PC-3 (cell line): Measurements from ENCODE around the gene NEK11. TPM values are rescaled to one million over a fixed set of nuclear protein-coding genes. Genes with fewer than 3 reads are reported as not detected.
A peak's percentile ranks its signal among the peaks of the same experiment; 100 is the strongest.

Source experiments
- ATAC-seq: fragments of 200-7000 bp; cut with Tn5 transposase; 2 replicates; pipeline ENCODE4 v1.9.1; 2020; ENCODE audit warnings: mild to moderate bottlenecking, moderate library complexity
- BruUV-seq: library from RNA; stranded (reverse); fragments of 400-500 nt; replicated peaks from 2 replicates; lab custom pipeline; 2021; lab: Mats Ljungman, UMichigan
- CTCF ChIA-PET: fragments of 300-600 bp; sonication (Branson Sonifier 250); formaldehyde crosslinking; loops from one replicate; lab custom pipeline; 2022; ENCODE audit warnings: antibody characterized with exemption; lab: Charles Lee
- POLR2A ChIA-PET: fragments of 300-600 bp; sonication (Branson Sonifier 250); formaldehyde crosslinking; loops from one replicate; lab custom pipeline; 2022; ENCODE audit warnings: antibody characterized with exemption; ENCODE audit not compliant: unreplicated experiment; lab: Charles Lee
- DNase-seq: peaks from one replicate; pipeline ENCODE4 v3.0.0-alpha.2; 2015
- H2AFZ ChIP-seq: fragments of 300-600 bp; sonication (generic); 2 replicates; pipeline ENCODE4 v1.6.0; 2016; ENCODE audit warnings: antibody characterized with exemption, low read length
- H3F3A ChIP-seq: fragments of 300-600 bp; sonication (generic); one replicate; pipeline ENCODE4 v1.6.0; 2017; ENCODE audit warnings: antibody characterized with exemption, low read length, control low read depth, mild to moderate bottlenecking; ENCODE audit not compliant: unreplicated experiment
- H3K27ac ChIP-seq: fragments of 300-600 bp; sonication (generic); 2 replicates; pipeline ENCODE4 v1.5.1; 2016; ENCODE audit warnings: mild to moderate bottlenecking, low read length
- H3K27me3 ChIP-seq: fragments of 300-600 bp; sonication (generic); 2 replicates; pipeline ENCODE4 v1.6.1; 2016; ENCODE audit warnings: low read length, mixed read lengths
- H3K36me3 ChIP-seq: fragments of 300-600 bp; sonication (generic); 2 replicates; pipeline ENCODE4 v1.6.1; 2016; ENCODE audit warnings: low read depth, mixed run types, low read length, mixed read lengths
- H3K4me1 ChIP-seq: fragments of 300-600 bp; sonication (generic); 2 replicates; pipeline ENCODE4 v1.5.1; 2016; ENCODE audit warnings: low read length; ENCODE audit not compliant: insufficient read depth
- H3K4me2 ChIP-seq: fragments of 300-600 bp; sonication (generic); 2 replicates; pipeline ENCODE4 v1.6.0; 2016; ENCODE audit warnings: low read length
- H3K4me3 ChIP-seq: fragments of 300-600 bp; sonication (generic); 2 replicates; pipeline ENCODE4 v1.5.1; 2016; ENCODE audit warnings: mild to moderate bottlenecking, low read length, mixed read lengths
- H3K79me2 ChIP-seq: fragments of 300-600 bp; sonication (generic); 2 replicates; pipeline ENCODE4 v1.6.1; 2017; ENCODE audit warnings: low read length, mixed read lengths
- H3K9ac ChIP-seq: fragments of 300-600 bp; sonication (generic); 2 replicates; pipeline ENCODE4 v1.6.0; 2016; ENCODE audit warnings: mild to moderate bottlenecking, low read length
- H3K9me2 ChIP-seq: fragments of 300-600 bp; sonication (generic); replicated peaks from 2 replicates; pipeline ENCODE4 v1.6.1; 2016; ENCODE audit warnings: mixed run types, low read length, mixed read lengths
- H3K9me3 ChIP-seq: fragments of 300-600 bp; sonication (generic); 2 replicates; pipeline ENCODE4 v1.6.1; 2016; ENCODE audit warnings: low read length, mixed read lengths
- H4K20me1 ChIP-seq: fragments of 300-600 bp; sonication (generic); 2 replicates; pipeline ENCODE4 v1.6.1; 2016; ENCODE audit warnings: low read length, mixed read lengths
- CTCF ChIP-seq: fragments of 300-600 bp; sonication (generic); conservative IDR thresholded peaks from 2 replicates; pipeline ENCODE4 v1.5.1; 2017; ENCODE audit warnings: antibody characterized with exemption, low read depth, mild to moderate bottlenecking, low read length
- EZH2 ChIP-seq: fragments of 300-600 bp; sonication (generic); IDR thresholded peaks from one replicate; pipeline ENCODE4 v1.6.1; 2017; ENCODE audit warnings: antibody characterized with exemption, mild to moderate bottlenecking, low read length; ENCODE audit not compliant: unreplicated experiment
- EZH2phosphoT487 ChIP-seq: fragments of 300-600 bp; sonication (generic); IDR thresholded peaks from 2 replicates; pipeline ENCODE4 v1.6.1; 2018; ENCODE audit warnings: mild to moderate bottlenecking, antibody characterized with exemption, low read length, borderline replicate concordance
- intact Hi-C: fragments of 100-400 bp; cut with micrococcal nuclease; formaldehyde crosslinking; loops from 2 replicates; pipeline ENCODE4 v1.9.0; 2023
- total RNA-seq: library from RNA; depleted of rRNA; stranded (reverse); fragments of >200 nt; gene quantifications from 2 replicates; pipeline ENCODE4 v1.2.3, GENCODE V29; 2014

NEK11 gene
- total RNA-seq, 1 experiment from 2014 or later: 3.1 TPM

GRCh38 chr3:131303848-131304247 is 277.2 kb downstream of the NEK11 start:
- DNase-seq: peak; percentile 38
- ChIA-PET POLR2A (no interaction called here), CTCF (no interaction called here)
- Histone ChIP-seq H3K79me2 (no peaks in the 10 kb centered on the region), H3K4me3 (no peak overlapping the region), H3K9me3 (no peaks in the 10 kb centered on the region), H3K36me3 (no peaks in the 10 kb centered on the region), H3F3A (no peaks in the 10 kb centered on the region), H4K20me1 (no peaks in the 10 kb centered on the region), H3K4me2 (no peak overlapping the region), H3K27ac (no peak overlapping the region), H3K4me1 (no peaks in the 10 kb centered on the region; the same call in 1 of the 2 replicates), H3K9me2 (no peaks in the 10 kb centered on the region), H2AFZ (no peak overlapping the region), H3K27me3 (no peaks in the 10 kb centered on the region), H3K9ac (no peak overlapping the region)
- TF ChIP-seq EZH2phosphoT487 (no peak), CTCF (no peak)
- intact Hi-C loops: no loop called here
- peak; percentile 59 for ATAC-seq
- BruUV-seq: no TSS peak

GRCh38 chr3:131304890-131305289 is 278.2 kb downstream of the NEK11 start:
- no peak overlapping the region for H2AFZ ChIP-seq
- DNase-seq: no peak
- H3K27me3 ChIP-seq: no peaks in the 10 kb centered on the region
- H3K4me3 ChIP-seq: no peak overlapping the region
- no peaks in the 10 kb centered on the region for H3K36me3 ChIP-seq
- H3K4me1 ChIP-seq: no peaks in the 10 kb centered on the region; the same call in 1 of the 2 replicates
- H3F3A ChIP-seq: no peaks in the 10 kb centered on the region
- no peaks in the 10 kb centered on the region for H3K79me2 ChIP-seq
- H3K9me2 ChIP-seq: no peaks in the 10 kb centered on the region
- H4K20me1 ChIP-seq: no peaks in the 10 kb centered on the region
- H3K27ac ChIP-seq: no peak overlapping the region
- no peak for TF ChIP-seq EZH2
- no peak for TF ChIP-seq EZH2phosphoT487
- TF ChIP-seq CTCF: no peak
- H3K9me3 ChIP-seq: no peaks in the 10 kb centered on the region
- BruUV-seq: no TSS peak
- ChIA-PET CTCF (no interaction called here), POLR2A (no interaction called here)
- intact Hi-C loops: no loop called here
- H3K9ac ChIP-seq: no peak overlapping the region
- ATAC-seq: no peak
- no peak overlapping the region for H3K4me2 ChIP-seq

GRCh38 chr3:131306242-131306641 is 279.6 kb downstream of the NEK11 start:
- Histone ChIP-seq H3F3A (no peaks in the 10 kb centered on the region), H3K36me3 (no peaks in the 10 kb centered on the region), H3K9me2 (no peaks in the 10 kb centered on the region), H3K27ac (no peak overlapping the region), H3K4me1 (no peaks in the 10 kb centered on the region; the same call in 1 of the 2 replicates), H3K4me3 (no peak overlapping the region), H3K79me2 (no peaks in the 10 kb centered on the region), H3K9ac (no peak overlapping the region), H3K4me2 (no peak overlapping the region), H3K9me3 (no peaks in the 10 kb centered on the region), H2AFZ (no peak overlapping the region), H3K27me3 (no peaks in the 10 kb centered on the region), H4K20me1 (no peaks in the 10 kb centered on the region)
- ATAC-seq: no peak
- CTCF ChIA-PET: no interaction called here
- TF ChIP-seq EZH2 (no peak), CTCF (no peak), EZH2phosphoT487 (no peak)
- intact Hi-C loops: no loop called here
- POLR2A ChIA-PET: no interaction called here
- no peak for DNase-seq
- no TSS peak for BruUV-seq
